GM12878 (cell line): ENCODE measurements around the gene EFCAB11. TPM values are rescaled to one million over a fixed set of nuclear protein-coding genes. Genes with fewer than 3 reads are reported as not detected.

ENCODE experiments used
- ATAC-seq: fragments of 200-7000 bp; cut with Tn5 transposase; 3 replicates; pipeline ENCODE4 v1.9.1; 2020; ENCODE audit warnings: mild to moderate bottlenecking, moderate library complexity
- BruUV-seq: library from RNA; stranded (reverse); fragments of 400-500 nt; replicated peaks from 2 replicates; lab custom pipeline; 2021; lab: Mats Ljungman, UMichigan
- CTCF ChIA-PET: fragments of 300-600 bp; sonication (Branson Sonifier 250); formaldehyde crosslinking; extraction: SDS; loops from one replicate; lab custom pipeline; 2021; ENCODE audit warnings: inconsistent platforms; lab: Yijun Ruan, JAX
- POLR2A ChIA-PET: fragments of 350-600 bp; formaldehyde crosslinking; extraction: SDS; loops from one replicate; lab custom pipeline; 2021; ENCODE audit warnings: inconsistent platforms; lab: Charles Lee
- RAD21 ChIA-PET: fragments of 300-600 bp; sonication (Branson Sonifier 250); formaldehyde crosslinking; loops from one replicate; lab custom pipeline; 2023; ENCODE audit warnings: antibody characterized with exemption; ENCODE audit not compliant: unreplicated experiment; lab: Charles Lee
- SMC1A ChIA-PET: fragments of 300-600 bp; sonication (Branson Sonifier 250); formaldehyde crosslinking; loops from one replicate; lab custom pipeline; 2023; ENCODE audit not compliant: unreplicated experiment, uncharacterized antibody; lab: Charles Lee
- DNase-seq: peaks from one replicate; pipeline ENCODE4 v3.0.0-alpha.2; 2011; ENCODE audit warnings: low read depth, low spot score
- FAIRE-seq: peaks from 3 replicates; lab custom pipeline; 2011; peaks lifted over from hg19 to GRCh38; lab: Jason Lieb, UNC
- H2AFZ ChIP-seq: 2 replicates; pipeline ENCODE4 v1.6.0; 2011; ENCODE audit warnings: low read depth, low read length, control low read depth; ENCODE audit not compliant: control insufficient read depth
- H3K27ac ChIP-seq: 2 replicates; pipeline ENCODE4 v1.5.1; 2011; ENCODE audit warnings: control low read depth; ENCODE audit not compliant: control insufficient read depth, insufficient read depth
- H3K27me3 ChIP-seq, 2 experiments: replicated peaks in 1 of 2; 2 replicates each; pipeline versions ENCODE4 v1.6.0 to v1.6.1; 2011; ENCODE audit warnings: low read length in 1 of 2; ENCODE audit not compliant: control insufficient read depth in 2 of 2, insufficient read depth in 2 of 2
- H3K36me3 ChIP-seq, 2 experiments: 2 replicates each; pipeline ENCODE4 v1.5.1; 2011; ENCODE audit warnings: low read length in 1 of 2; ENCODE audit not compliant: control insufficient read depth in 2 of 2, insufficient read depth in 2 of 2
- H3K4me1 ChIP-seq: 2 replicates; pipeline ENCODE4 v1.6.1; 2011; ENCODE audit warnings: mild to moderate bottlenecking, low read length, moderate library complexity, mixed read lengths; ENCODE audit not compliant: control insufficient read depth, insufficient read depth
- H3K4me2 ChIP-seq: 2 replicates; pipeline ENCODE4 v1.6.0; 2011; ENCODE audit warnings: control low read depth; ENCODE audit not compliant: control insufficient read depth, insufficient read depth
- H3K4me3 ChIP-seq: fragments of 200-600 bp; sonication (generic); 2 replicates; pipeline ENCODE4 v1.5.1; 2016
- H3K79me2 ChIP-seq: 2 replicates; pipeline ENCODE4 v1.6.0; 2011; ENCODE audit warnings: low read length; ENCODE audit not compliant: control insufficient read depth, insufficient read depth
- H3K9ac ChIP-seq: 2 replicates; pipeline ENCODE4 v1.8.0; 2011; ENCODE audit warnings: low read length, control low read depth, mixed read lengths; ENCODE audit not compliant: control insufficient read depth, insufficient read depth
- H3K9me3 ChIP-seq: replicated peaks from 3 replicates; pipeline ENCODE4 v1.5.1; 2011; ENCODE audit warnings: mild to moderate bottlenecking, low read length; ENCODE audit not compliant: control insufficient read depth, insufficient read depth
- H4K20me1 ChIP-seq: 2 replicates; pipeline ENCODE4 v1.6.0; 2011; ENCODE audit not compliant: control insufficient read depth, insufficient read depth
- ATF7 ChIP-seq: fragments of 450-650 bp; IDR thresholded peaks from 2 replicates; pipeline ENCODE4 v1.6.1; 2016; ENCODE audit warnings: low read depth, mild to moderate bottlenecking
- BACH1 ChIP-seq: fragments of 450-650 bp; IDR thresholded peaks from 2 replicates; pipeline ENCODE4 v1.6.1; 2017; ENCODE audit warnings: mild to moderate bottlenecking, borderline replicate concordance
- CBFB ChIP-seq: IDR thresholded peaks from 2 replicates; pipeline ENCODE4 v1.6.1; 2016; ENCODE audit warnings: antibody characterized with exemption, low read depth
- EED ChIP-seq: sonication (generic); IDR thresholded peaks from 2 replicates; pipeline ENCODE4 v1.6.1; 2016; ENCODE audit warnings: antibody characterized with exemption, low read depth
- FOXK2 ChIP-seq: fragments of 450-650 bp; IDR thresholded peaks from 2 replicates; pipeline ENCODE4 v1.6.1; 2017; ENCODE audit warnings: mild to moderate bottlenecking, moderate library complexity
- HCFC1 ChIP-seq: fragments of 150-350 bp; IDR thresholded peaks from 2 replicates; pipeline ENCODE4 v1.6.1; 2014; ENCODE audit warnings: low read length
- HDAC2 ChIP-seq: fragments of 200-600 bp; sonication (generic); IDR thresholded peaks from 2 replicates; pipeline ENCODE4 v1.6.1; 2017
- NRF1 ChIP-seq: conservative IDR thresholded peaks from 2 replicates; pipeline ENCODE4 v1.6.1; 2011; ENCODE audit warnings: mild to moderate bottlenecking, low read depth, low read length, improper control_type of control experiment
- POLR2AphosphoS5 ChIP-seq: IDR thresholded peaks from 2 replicates; pipeline ENCODE4 v1.6.1; 2011; ENCODE audit warnings: mild to moderate bottlenecking, low read length, inconsistent platforms
- RAD21 ChIP-seq: IDR thresholded peaks from 2 replicates; pipeline ENCODE4 v1.6.1; 2011; ENCODE audit warnings: mild to moderate bottlenecking, low read depth, low read length, moderate library complexity; ENCODE audit not compliant: insufficient read depth
- RUNX3 ChIP-seq: IDR thresholded peaks from 2 replicates; pipeline ENCODE4 v1.6.1; 2012; ENCODE audit warnings: low read length, inconsistent platforms
- SMAD1 ChIP-seq: fragments of 450-650 bp; IDR thresholded peaks from 2 replicates; pipeline ENCODE4 v1.6.1; 2018; ENCODE audit warnings: mild to moderate bottlenecking, low read depth; ENCODE audit not compliant: partially characterized antibody
- SREBF2 ChIP-seq: IDR thresholded peaks from 2 replicates; pipeline ENCODE4 v1.6.1; 2012; ENCODE audit warnings: mild to moderate bottlenecking, low read length
- SUPT20H ChIP-seq: IDR thresholded peaks from 2 replicates; pipeline ENCODE4 v1.6.1; 2011; ENCODE audit warnings: low read depth, mild to moderate bottlenecking, low read length, moderate library complexity, borderline replicate concordance; ENCODE audit not compliant: control insufficient read depth
- WGBS: methylation state at CpG from one replicate; pipeline ENCODE4 v1.1.6; 2016; ENCODE audit warnings: low lambda C conversion rate; ENCODE audit not compliant: insufficient replicate concordance, insufficient coverage; ENCODE audit errors: missing lambda C conversion rate; 5-methylcytosine and 5-hydroxymethylcytosine counted together
- in situ Hi-C: fragments of 300-500 bp; cut with MboI; formaldehyde crosslinking; loops from 9 replicates; pipeline ENCODE4 v1.14.3; 2018; ENCODE audit warnings: mixed read lengths
- intact Hi-C: fragments of 100-400 bp; cut with micrococcal nuclease; formaldehyde crosslinking; loops from one replicate; pipeline ENCODE4 v1.14.2; 2022; ENCODE audit not compliant: unreplicated experiment
- polyA plus RNA-seq, 11 experiments: library from polyadenylated mRNA; depleted of rRNA in 4 of 11; unstranded in 6 of 11; stranded (reverse) in 5 of 11; fragments of >200 nt; fragmentation: Nextera tagmentation in 4 of 11; fragmentation: Illumina TruSeq in 1 of 11; extraction: Ambion mirVana in 4 of 11; extraction: Trizol in 1 of 11; gene quantifications; 1 replicate in 1 of 11; 2 replicates in 10 of 11; pipeline versions ENCODE4 v1.2.1 to v1.2.3, GENCODE V29; 2011 to 2016; ENCODE audit warnings: inconsistent platforms in 2 of 11, missing spikeins in 2 of 11, low read depth in 1 of 11
- total RNA-seq, 4 experiments: library from RNA; depleted of rRNA in 3 of 4; stranded (reverse); fragments of >200 nt in 3 of 4; fragmentation: Illumina TruSeq in 1 of 4; extraction: Trizol in 1 of 4; gene quantifications; 2 replicates each; pipeline versions ENCODE4 v1.2.1 to v1.2.3, GENCODE V29; 2013 to 2021
- TF ChIP-seq, protein P1 (sequence below): fragments of 450-650 bp; IDR thresholded peaks from 2 replicates; pipeline ENCODE4 v1.6.1; 2016; ENCODE audit warnings: mild to moderate bottlenecking
- TF ChIP-seq, protein P2 (sequence below): fragments of 150-350 bp; IDR thresholded peaks from 2 replicates; pipeline ENCODE4 v1.6.1; 2016; ENCODE audit warnings: low read depth, low read length

EFCAB11 gene
- total and polyA plus RNA-seq, 10 of the 15 experiments (the other 5 are each of a cell fraction or from before 2014, with no cell fraction given) = 8.6 to 37.4 (median 18.0) TPM

DNA sequence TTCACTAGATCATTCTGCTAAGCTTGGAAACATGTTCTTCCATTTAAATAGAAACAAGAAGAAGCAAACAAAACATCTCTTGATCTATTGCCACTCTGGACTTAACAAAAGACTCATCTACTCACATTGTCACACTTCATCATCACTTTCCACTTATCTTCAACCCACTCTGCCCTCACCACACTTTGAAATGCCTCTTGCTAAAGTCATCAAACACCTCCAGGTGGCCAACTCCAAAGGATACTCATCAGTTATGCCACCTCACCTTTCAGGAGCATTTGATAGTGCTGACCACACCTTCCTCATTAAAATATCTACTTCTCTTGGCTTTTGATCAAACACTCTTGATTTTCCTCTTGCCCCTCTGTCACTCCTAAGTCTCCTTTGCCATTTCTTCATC is 7.2 kb downstream of the EFCAB11 start:
- no peak overlapping the region for H3K9ac ChIP-seq
- H3K36me3 ChIP-seq = 0 out of 4 replicates have a peak, but pooled peaks cover 0 to 3% of the 10 kb centered on the region in 2 experiments
- H2AFZ ChIP-seq = no peak overlapping the region
- intact Hi-C loops = no loop called here
- TF ChIP-seq SMAD1 = no peak
- no peak for TF ChIP-seq SREBF2
- TF ChIP-seq HDAC2 = no peak
- TF ChIP-seq SUPT20H = no peak
- TF ChIP-seq, protein P1, sequence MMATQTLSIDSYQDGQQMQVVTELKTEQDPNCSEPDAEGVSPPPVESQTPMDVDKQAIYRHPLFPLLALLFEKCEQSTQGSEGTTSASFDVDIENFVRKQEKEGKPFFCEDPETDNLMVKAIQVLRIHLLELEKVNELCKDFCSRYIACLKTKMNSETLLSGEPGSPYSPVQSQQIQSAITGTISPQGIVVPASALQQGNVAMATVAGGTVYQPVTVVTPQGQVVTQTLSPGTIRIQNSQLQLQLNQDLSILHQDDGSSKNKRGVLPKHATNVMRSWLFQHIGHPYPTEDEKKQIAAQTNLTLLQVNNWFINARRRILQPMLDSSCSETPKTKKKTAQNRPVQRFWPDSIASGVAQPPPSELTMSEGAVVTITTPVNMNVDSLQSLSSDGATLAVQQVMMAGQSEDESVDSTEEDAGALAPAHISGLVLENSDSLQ = no peak
- FAIRE-seq = no peak
- H3K4me2 ChIP-seq = no peak overlapping the region
- RAD21 ChIA-PET = no interaction called here
- no peaks in the 10 kb centered on the region for H3K27me3 ChIP-seq
- DNase-seq = no peak
- SMC1A ChIA-PET = no interaction called here
- no peaks in the 10 kb centered on the region for H4K20me1 ChIP-seq
- POLR2A ChIA-PET = interaction anchor here (1.6 kb wide), 1 partner anchor 10 kb away, joined by 4 read pairs; no protein-coding TSS in a partner anchor
- H3K9me3 ChIP-seq = no peaks in the 10 kb centered on the region
- no peaks in the 10 kb centered on the region for H3K79me2 ChIP-seq
- BruUV-seq = no TSS peak
- CTCF ChIA-PET = interaction anchor here (0.8 to 1.5 kb wide), 2 partner anchors 8 to 749 kb away, joined by 3 to 4 read pairs; no protein-coding TSS in a partner anchor
- no peak overlapping the region for H3K27ac ChIP-seq
- H3K4me1 ChIP-seq = no peaks in the 10 kb centered on the region
- ATAC-seq = no peak
- in situ Hi-C loops = no loop called here
- H3K4me3 ChIP-seq = no peak overlapping the region

DNA sequence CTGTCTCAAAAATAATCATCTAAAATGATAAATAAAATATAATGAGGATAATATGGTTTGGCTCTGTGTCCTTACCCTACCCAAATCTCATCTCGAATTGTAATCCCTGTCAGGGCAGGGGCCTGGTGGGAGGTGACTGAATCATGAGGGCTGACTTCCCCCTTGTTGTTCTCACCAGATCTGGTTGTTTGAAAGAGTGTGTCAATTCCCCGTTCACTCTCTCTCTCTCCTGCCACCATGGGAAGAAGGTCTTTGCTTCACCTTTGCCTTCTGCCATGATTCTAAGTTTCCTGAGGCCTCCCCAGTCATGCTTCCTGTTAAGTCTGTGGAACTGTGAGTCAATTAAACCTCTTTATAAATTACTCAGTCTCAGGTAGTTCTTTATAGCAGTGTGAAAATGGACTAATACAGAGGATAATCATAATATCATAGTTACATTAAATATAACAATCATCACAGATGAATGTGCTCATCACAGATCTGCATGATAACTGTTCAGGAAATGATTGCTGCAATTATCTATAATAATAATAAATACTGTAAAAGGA is 12.6 kb downstream of the EFCAB11 start:
- CTCF ChIA-PET = interaction anchor here (0.9 to 6.6 kb wide), 7 partner anchors 8 to 293 kb away, joined by 3 to 62 read pairs (median 4); no protein-coding TSS in a partner anchor
- POLR2A ChIA-PET = no interaction called here
- WGBS = 98% methylated on average over 2 of the region's 2 CpGs
- Histone ChIP-seq H3K9me3 (no peaks in the 10 kb centered on the region), H3K79me2 (no peaks in the 10 kb centered on the region), H3K27me3 (no peaks in the 10 kb centered on the region), H3K36me3 (no peaks in the 10 kb centered on the region; a peak in 1 of 4 replicates), H3K27ac (no peak overlapping the region), H4K20me1 (no peaks in the 10 kb centered on the region), H3K9ac (no peak overlapping the region), H3K4me1 (no peaks in the 10 kb centered on the region), H3K4me2 (no peak overlapping the region), H3K4me3 (no peak overlapping the region), H2AFZ (no peak overlapping the region)
- intact Hi-C loops (no loop called here), in situ Hi-C loops (loop anchor here (5.0 kb wide), 1 partner anchor 290 kb away; no protein-coding TSS in a partner anchor)
- ATAC-seq (no peak), FAIRE-seq (no peak), DNase-seq (no peak)
- RAD21 ChIA-PET = no interaction called here
- BruUV-seq = no TSS peak
- SMC1A ChIA-PET = interaction anchor here (0.9 to 1.1 kb wide), 2 partner anchors 18 to 294 kb away, joined by 3 to 4 read pairs; no protein-coding TSS in a partner anchor
- TF ChIP-seq, protein P2, sequence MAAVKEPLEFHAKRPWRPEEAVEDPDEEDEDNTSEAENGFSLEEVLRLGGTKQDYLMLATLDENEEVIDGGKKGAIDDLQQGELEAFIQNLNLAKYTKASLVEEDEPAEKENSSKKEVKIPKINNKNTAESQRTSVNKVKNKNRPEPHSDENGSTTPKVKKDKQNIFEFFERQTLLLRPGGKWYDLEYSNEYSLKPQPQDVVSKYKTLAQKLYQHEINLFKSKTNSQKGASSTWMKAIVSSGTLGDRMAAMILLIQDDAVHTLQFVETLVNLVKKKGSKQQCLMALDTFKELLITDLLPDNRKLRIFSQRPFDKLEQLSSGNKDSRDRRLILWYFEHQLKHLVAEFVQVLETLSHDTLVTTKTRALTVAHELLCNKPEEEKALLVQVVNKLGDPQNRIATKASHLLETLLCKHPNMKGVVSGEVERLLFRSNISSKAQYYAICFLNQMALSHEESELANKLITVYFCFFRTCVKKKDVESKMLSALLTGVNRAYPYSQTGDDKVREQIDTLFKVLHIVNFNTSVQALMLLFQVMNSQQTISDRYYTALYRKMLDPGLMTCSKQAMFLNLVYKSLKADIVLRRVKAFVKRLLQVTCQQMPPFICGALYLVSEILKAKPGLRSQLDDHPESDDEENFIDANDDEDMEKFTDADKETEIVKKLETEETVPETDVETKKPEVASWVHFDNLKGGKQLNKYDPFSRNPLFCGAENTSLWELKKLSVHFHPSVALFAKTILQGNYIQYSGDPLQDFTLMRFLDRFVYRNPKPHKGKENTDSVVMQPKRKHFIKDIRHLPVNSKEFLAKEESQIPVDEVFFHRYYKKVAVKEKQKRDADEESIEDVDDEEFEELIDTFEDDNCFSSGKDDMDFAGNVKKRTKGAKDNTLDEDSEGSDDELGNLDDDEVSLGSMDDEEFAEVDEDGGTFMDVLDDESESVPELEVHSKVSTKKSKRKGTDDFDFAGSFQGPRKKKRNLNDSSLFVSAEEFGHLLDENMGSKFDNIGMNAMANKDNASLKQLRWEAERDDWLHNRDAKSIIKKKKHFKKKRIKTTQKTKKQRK = no peak
- TF ChIP-seq HCFC1 (no peak), POLR2AphosphoS5 (no peak), BACH1 (no peak), EED (no peak), FOXK2 (no peak), NRF1 (no peak), ATF7 (no peak), CBFB (no peak), RUNX3 (no peak), RAD21 (no peak)
